ENCODE measurements around the gene ZXDB.

DNA sequence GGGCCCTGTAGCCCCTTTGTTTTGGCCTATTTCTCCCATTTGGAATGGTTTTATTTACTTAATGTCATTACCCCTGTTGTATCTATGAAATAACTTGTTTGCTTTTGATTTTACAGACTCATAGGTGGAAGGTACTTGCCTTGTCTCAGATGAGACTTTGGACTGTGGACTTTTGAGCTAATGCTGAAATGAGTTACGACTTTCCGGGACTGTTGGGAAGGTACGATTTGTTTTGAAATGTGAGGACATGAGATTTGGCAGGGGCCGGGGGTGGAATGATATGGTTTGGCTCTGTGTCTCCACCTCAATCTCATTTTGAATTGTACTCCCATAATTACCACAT is 48.8 kb downstream of the ZXDB start:
- TF ChIP-seq GATA2 (IDR thresholded peaks at IDR 0.05; ENCODE audit: low read depth, low read length) (no peak), GATA3 (IDR thresholded peaks at IDR 0.05; ENCODE audit: low read depth, low read length) (no peak)
